Trophoblast cell (in vitro differentiated cells and primary cell): Measurements from ENCODE around the gene GNAT1.
A peak's percentile ranks its signal among the peaks of the same experiment; 100 is the strongest.

ENCODE experiments used
- DNase-seq, 2 donors: peaks; one replicate each; pipeline ENCODE4 v3.0.0-alpha.2; 2016
- H2AFZ ChIP-seq: 2 replicates; pipeline ENCODE4 v1.6.1; 2013; ENCODE audit warnings: low read length, moderate library complexity, mild to moderate bottlenecking; ENCODE audit not compliant: insufficient read depth, poor library complexity
- H2AK5ac ChIP-seq: 2 replicates; pipeline ENCODE4 v1.6.1; 2013; ENCODE audit warnings: mild to moderate bottlenecking, low read length
- H2BK120ac ChIP-seq: 2 replicates; pipeline ENCODE4 v1.6.1; 2013; ENCODE audit warnings: low read length, mild to moderate bottlenecking, moderate library complexity; ENCODE audit not compliant: insufficient read depth, poor library complexity
- H2BK12ac ChIP-seq: 2 replicates; pipeline ENCODE4 v1.6.1; 2013; ENCODE audit warnings: mild to moderate bottlenecking, low read length, moderate library complexity
- H2BK5ac ChIP-seq: 2 replicates; pipeline ENCODE4 v1.6.1; 2013; ENCODE audit warnings: low read length, low read depth, moderate library complexity, mild to moderate bottlenecking; ENCODE audit not compliant: poor library complexity
- H3K14ac ChIP-seq: 2 replicates; pipeline ENCODE4 v1.6.1; 2013; ENCODE audit warnings: mild to moderate bottlenecking, low read length
- H3K18ac ChIP-seq: 2 replicates; pipeline ENCODE4 v1.6.1; 2013; ENCODE audit warnings: mild to moderate bottlenecking, low read length
- H3K23ac ChIP-seq: 2 replicates; pipeline ENCODE4 v1.6.1; 2013; ENCODE audit warnings: low read length
- H3K27ac ChIP-seq: 2 replicates; pipeline ENCODE4 v1.5.1; 2013; ENCODE audit warnings: low read depth, mild to moderate bottlenecking, inconsistent platforms, low read length, moderate library complexity
- H3K27me3 ChIP-seq: 2 replicates; pipeline ENCODE4 v1.6.1; 2013; ENCODE audit warnings: inconsistent platforms, mild to moderate bottlenecking, low read length, moderate library complexity; ENCODE audit not compliant: insufficient read depth
- H3K36me3 ChIP-seq, 2 experiments: 1 replicate in 1 of 2; 2 replicates in 1 of 2; pipeline ENCODE4 v1.6.1; 2013; ENCODE audit warnings: low read length in 2 of 2, mild to moderate bottlenecking in 2 of 2, moderate library complexity in 1 of 2; ENCODE audit not compliant: insufficient read depth in 2 of 2, control insufficient read depth in 1 of 2
- H3K4ac ChIP-seq: 2 replicates; pipeline ENCODE4 v1.6.1; 2013; ENCODE audit warnings: low read depth, mild to moderate bottlenecking, low read length, moderate library complexity
- H3K4me1 ChIP-seq, 2 experiments: 1 replicate in 1 of 2; 2 replicates in 1 of 2; pipeline ENCODE4 v1.6.1; 2013; ENCODE audit warnings: low read length in 2 of 2, mild to moderate bottlenecking in 2 of 2, moderate library complexity in 1 of 2; ENCODE audit not compliant: insufficient read depth in 2 of 2, control insufficient read depth in 1 of 2
- H3K4me2 ChIP-seq: 2 replicates; pipeline ENCODE4 v1.6.1; 2013; ENCODE audit warnings: inconsistent platforms, mild to moderate bottlenecking, low read length, moderate library complexity
- H3K4me3 ChIP-seq: 2 replicates; pipeline ENCODE4 v1.5.1; 2013; ENCODE audit warnings: mild to moderate bottlenecking, low read depth, low read length, inconsistent platforms
- H3K79me1 ChIP-seq: one replicate; pipeline ENCODE4 v1.6.1; 2013; ENCODE audit warnings: low read length
- H3K79me2 ChIP-seq: 2 replicates; pipeline ENCODE4 v1.6.1; 2013; ENCODE audit warnings: low read length, mild to moderate bottlenecking; ENCODE audit not compliant: control insufficient read depth, insufficient read depth, poor library complexity
- H3K9ac ChIP-seq: 2 replicates; pipeline ENCODE4 v1.6.1; 2013; ENCODE audit warnings: mild to moderate bottlenecking, low read length
- H3K9me3 ChIP-seq: 2 replicates; pipeline ENCODE4 v1.6.1; 2013; ENCODE audit warnings: low read depth, mild to moderate bottlenecking, control low read depth, inconsistent platforms, low read length; ENCODE audit not compliant: insufficient read depth
- H4K12ac ChIP-seq: 2 replicates; pipeline ENCODE4 v1.6.1; 2013; ENCODE audit warnings: low read depth, mild to moderate bottlenecking, low read length, moderate library complexity
- H4K8ac ChIP-seq: 2 replicates; pipeline ENCODE4 v1.6.1; 2013; ENCODE audit warnings: low read depth, mild to moderate bottlenecking, low read length, moderate library complexity
- H4K91ac ChIP-seq: one replicate; pipeline ENCODE4 v1.6.1; 2013; ENCODE audit warnings: low read depth, mild to moderate bottlenecking, low read length, moderate library complexity
- WGBS: extraction: QIAGEN DNeasy Blood & Tissue Kit; methylation state at CpG from one replicate; pipeline ENCODE4 v1.1.7; 2013; ENCODE audit warnings: missing lambda C conversion rate; ENCODE audit not compliant: insufficient read length, insufficient coverage; ENCODE audit errors: extremely low coverage; 5-methylcytosine and 5-hydroxymethylcytosine counted together

GNAT1 gene

DNA sequence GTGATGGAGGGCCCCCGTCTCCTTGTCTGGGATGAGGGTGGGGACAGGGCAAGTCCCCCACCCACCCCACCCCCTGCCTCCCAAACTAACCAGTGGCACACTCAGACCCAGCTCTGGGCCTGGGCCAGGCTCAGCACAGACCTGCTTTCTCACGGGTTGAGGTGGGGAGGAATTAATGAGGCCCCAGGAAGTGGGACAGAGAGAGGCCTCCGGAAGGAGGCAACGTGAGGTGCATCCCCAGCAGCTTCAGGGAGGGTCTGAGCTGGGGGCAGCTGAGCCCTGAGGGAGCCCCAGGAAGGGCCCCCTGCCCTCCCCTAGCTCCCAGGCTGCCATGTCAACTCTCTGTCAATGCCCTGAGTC, 29.6 kb downstream of the GNAT1 start:
- WGBS: no CpG with 5 or more reads among the region's 4 CpGs
- H3K9me3 ChIP-seq: peaks cover 3% of the 10 kb centered on the region
- H2BK120ac ChIP-seq: no peak overlapping the region

DNA sequence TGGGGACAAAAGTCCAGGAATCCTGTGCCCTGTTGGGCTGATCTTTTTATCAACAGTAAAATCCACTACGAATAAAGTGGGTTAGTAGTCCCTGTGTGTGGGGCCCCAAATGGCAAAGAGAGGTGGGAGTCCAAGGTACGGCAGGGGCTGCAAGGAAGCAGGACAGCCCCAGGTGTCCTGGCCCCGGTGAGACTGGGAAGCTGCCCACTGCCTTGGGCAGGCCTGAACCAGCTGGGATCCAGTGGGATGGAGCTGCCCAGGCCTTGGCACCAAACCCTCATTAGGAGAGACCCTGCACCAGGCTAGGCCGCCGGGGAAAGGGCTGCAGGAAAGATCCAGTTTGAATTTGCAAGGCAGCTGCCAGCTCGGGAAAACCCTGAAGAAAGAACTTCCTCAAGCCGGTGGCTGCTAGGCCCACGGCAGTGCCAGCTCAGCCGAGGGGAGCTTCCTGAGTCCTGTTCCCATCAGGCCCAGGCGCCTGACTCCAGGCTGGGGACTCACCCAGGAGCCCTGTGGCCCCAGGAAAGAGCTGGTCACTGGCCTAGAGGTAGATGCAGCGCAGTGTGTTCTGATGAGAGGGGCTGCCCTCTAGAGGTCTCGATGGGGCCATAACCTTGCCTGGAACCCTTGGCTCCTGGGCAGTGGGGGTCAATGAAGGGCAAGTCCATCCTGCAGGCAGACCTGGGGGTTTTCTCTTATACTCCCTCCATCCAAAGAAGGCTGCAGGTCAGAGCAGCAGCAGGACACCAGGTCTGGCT, 30.2 kb downstream of the GNAT1 start:
- WGBS: no CpG with 5 or more reads among the region's 12 CpGs
- no peak overlapping the region for H2AFZ ChIP-seq
- no peak overlapping the region for H4K12ac ChIP-seq
- peaks cover 2% of the 10 kb centered on the region in 2 experiments for H3K4me1 ChIP-seq
- H4K8ac ChIP-seq: no peak overlapping the region
- H3K18ac ChIP-seq: no peak overlapping the region
- peaks cover 3% of the 10 kb centered on the region for H3K9me3 ChIP-seq
- no peak overlapping the region for H3K4ac ChIP-seq
- no peak overlapping the region for H2AK5ac ChIP-seq
- H4K91ac ChIP-seq: no peak overlapping the region
- H3K36me3 ChIP-seq: peaks cover 0 to 4% of the 10 kb centered on the region in 2 experiments
- H2BK12ac ChIP-seq: no peak overlapping the region
- H3K14ac ChIP-seq: no peak overlapping the region
- no peak overlapping the region for H2BK120ac ChIP-seq
- H3K27me3 ChIP-seq: no peaks in the 10 kb centered on the region
- H3K4me2 ChIP-seq: no peak overlapping the region
- no peak overlapping the region for H3K9ac ChIP-seq
- no peak overlapping the region for H2BK5ac ChIP-seq
- H3K79me1 ChIP-seq: no peaks in the 10 kb centered on the region
- H3K4me3 ChIP-seq: no peak overlapping the region
- H3K23ac ChIP-seq: no peak overlapping the region
- H3K27ac ChIP-seq: no peak overlapping the region
- DNase-seq: no peak
- H3K79me2 ChIP-seq: no peaks in the 10 kb centered on the region

More for the DNA sequence above, 29.6 kb downstream of the GNAT1 start:
- Histone ChIP-seq H3K79me2 (no peaks in the 10 kb centered on the region), H3K27me3 (no peaks in the 10 kb centered on the region), H2BK12ac (no peak overlapping the region), H4K8ac (no peak overlapping the region), H2BK5ac (no peak overlapping the region), H3K4me1 (peaks cover under 1% of the 10 kb centered on the region in 2 experiments), H3K18ac (no peak overlapping the region), H3K36me3 (peaks cover 0 to 4% of the 10 kb centered on the region in 2 experiments), H3K4ac (no peak overlapping the region), H3K4me3 (no peak overlapping the region), H2AK5ac (no peak overlapping the region), H4K12ac (no peak overlapping the region), H3K23ac (no peak overlapping the region), H2AFZ (no peak overlapping the region), H3K79me1 (no peaks in the 10 kb centered on the region), H4K91ac (no peak overlapping the region), H3K9ac (no peak overlapping the region), H3K4me2 (no peak overlapping the region), H3K27ac (no peak overlapping the region), H3K14ac (no peak overlapping the region)
- DNase-seq: no peak

DNA sequence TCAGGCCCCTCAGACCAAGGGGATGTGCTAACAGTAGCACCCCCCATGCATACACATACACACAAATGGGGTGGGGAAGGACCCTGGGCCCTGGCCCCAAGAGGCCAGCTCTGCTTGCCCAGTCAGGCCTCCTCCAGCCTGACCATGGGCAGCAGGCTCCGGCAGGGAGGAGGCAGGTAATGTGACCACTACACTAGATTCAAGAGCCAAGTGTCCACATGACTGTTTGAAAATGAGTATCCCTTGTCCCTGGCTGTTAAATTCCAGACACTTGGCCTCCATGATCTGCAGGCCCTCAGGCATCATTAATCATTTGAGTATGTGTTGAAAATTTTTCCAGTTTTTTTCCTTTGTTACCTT, 30.7 kb downstream of the GNAT1 start:
- Histone ChIP-seq H4K8ac (no peak overlapping the region), H3K4me1 (peaks cover 5 to 7% of the 10 kb centered on the region in 2 experiments), H3K27me3 (no peaks in the 10 kb centered on the region), H2BK120ac (no peak overlapping the region), H4K91ac (no peak overlapping the region), H2BK5ac (no peak overlapping the region), H3K36me3 (peaks cover 0 to 4% of the 10 kb centered on the region in 2 experiments), H2AFZ (no peak overlapping the region), H3K27ac (no peak overlapping the region), H3K18ac (no peak overlapping the region), H3K9me3 (peaks cover 3% of the 10 kb centered on the region), H2AK5ac (no peak overlapping the region), H3K4me2 (no peak overlapping the region), H3K9ac (no peak overlapping the region), H3K23ac (no peak overlapping the region), H3K14ac (no peak overlapping the region), H3K4me3 (no peak overlapping the region), H3K79me1 (no peaks in the 10 kb centered on the region), H3K79me2 (no peaks in the 10 kb centered on the region), H2BK12ac (no peak overlapping the region), H3K4ac (no peak overlapping the region), H4K12ac (no peak overlapping the region)
- peak in 1 of 2 donors; percentile 44 for DNase-seq
- WGBS: no CpG with 5 or more reads among the region's 1 CpG

DNA sequence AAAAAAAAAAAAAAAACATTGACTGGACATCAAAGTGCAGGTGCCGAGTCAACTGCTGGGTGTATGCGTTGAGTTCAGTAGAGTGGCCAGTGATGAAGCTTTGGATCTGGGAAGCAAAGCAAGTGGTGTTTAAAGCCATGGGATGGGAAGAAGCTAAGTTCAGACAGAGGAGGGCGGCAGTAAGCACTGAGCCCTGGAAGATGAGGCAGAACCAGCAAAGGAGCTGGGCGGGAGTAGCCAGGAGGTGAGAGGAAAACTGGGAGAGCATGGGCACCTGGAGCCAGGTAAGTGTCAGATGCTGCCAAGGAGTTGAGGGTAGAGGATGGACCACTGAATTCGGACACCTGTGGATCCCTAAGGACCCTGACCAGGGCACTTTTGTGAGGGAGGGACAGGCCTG, 33.2 kb downstream of the GNAT1 start:
- Histone ChIP-seq H3K9ac (no peak overlapping the region), H3K27ac (no peak overlapping the region), H3K36me3 (no peaks in the 10 kb centered on the region), H3K4ac (no peak overlapping the region), H4K8ac (no peak overlapping the region), H3K18ac (no peak overlapping the region), H3K79me2 (peaks cover 2% of the 10 kb centered on the region), H2BK120ac (no peak overlapping the region), H3K23ac (no peak overlapping the region), H3K79me1 (peaks cover 4% of the 10 kb centered on the region), H4K12ac (no peak overlapping the region), H3K14ac (no peak overlapping the region), H2BK12ac (no peak overlapping the region), H4K91ac (no peak overlapping the region), H2BK5ac (no peak overlapping the region), H3K4me1 (peaks cover 10 to 14% of the 10 kb centered on the region in 2 experiments), H2AFZ (no peak overlapping the region), H3K27me3 (no peaks in the 10 kb centered on the region), H3K9me3 (no peaks in the 10 kb centered on the region), H3K4me3 (no peak overlapping the region), H2AK5ac (no peak overlapping the region), H3K4me2 (no peak overlapping the region)
- no peak for DNase-seq
- no CpG with 5 or more reads among the region's 5 CpGs for WGBS
